ENCODE results near the gene STRIP1.
A peak's percentile ranks its signal among the peaks of the same experiment; 100 is the strongest.

Gene STRIP1

GRCh38 chr1:110060034-110060661 lies 25.7 kb downstream of the STRIP1 start:
- no peak for DNase-seq (ENCODE audit: low read depth, low spot score)
- Histone ChIP-seq H3K4me1 (ENCODE audit: control insufficient read depth, insufficient read depth, low read length) (no peaks in the 10 kb centered on the region), H3K27ac (ENCODE audit: low read length) (no peak overlapping the region), H3K36me3 (ENCODE audit: control insufficient read depth, insufficient read depth, low read length) (peaks cover 12% of the 10 kb centered on the region; the same call in 1 of the 2 replicates), H3K4me3 (ENCODE audit: low read length) (no peak overlapping the region), H3K27me3 (ENCODE audit: control insufficient read depth, insufficient read depth, low read length) (0 out of 2 replicates have a peak, but pooled peaks cover under 1% of the 10 kb centered on the region), H3K9me3 (ENCODE audit: control insufficient read depth, insufficient read depth, low read length) (no peaks in the 10 kb centered on the region)
- WGBS (ENCODE audit: insufficient coverage, insufficient read length): no CpG with 5 or more reads among the region's 9 CpGs

GRCh38 chr1:110060662-110061060 lies 26.2 kb downstream of the STRIP1 start:
- Histone ChIP-seq H3K27me3 (ENCODE audit: control insufficient read depth, insufficient read depth, low read length) (peaks cover 2% of the 10 kb centered on the region; the same call in 1 of the 2 replicates), H3K9me3 (ENCODE audit: control insufficient read depth, insufficient read depth, low read length) (no peaks in the 10 kb centered on the region), H3K36me3 (ENCODE audit: control insufficient read depth, insufficient read depth, low read length) (peaks cover 7% of the 10 kb centered on the region; the same call in 1 of the 2 replicates), H3K4me1 (ENCODE audit: control insufficient read depth, insufficient read depth, low read length) (no peaks in the 10 kb centered on the region), H3K4me3 (ENCODE audit: low read length) (no peak overlapping the region), H3K27ac (ENCODE audit: low read length) (no peak overlapping the region)
- no peak for DNase-seq (ENCODE audit: low read depth, low spot score)
- no CpG with 5 or more reads among the region's 7 CpGs for WGBS (ENCODE audit: insufficient coverage, insufficient read length)

GRCh38 chr1:110061341-110061740 lies 26.9 kb downstream of the STRIP1 start:
- no peak for DNase-seq (ENCODE audit: low read depth, low spot score)
- Histone ChIP-seq H3K36me3 (ENCODE audit: control insufficient read depth, insufficient read depth, low read length) (peaks cover 6% of the 10 kb centered on the region; the same call in 1 of the 2 replicates), H3K27me3 (ENCODE audit: control insufficient read depth, insufficient read depth, low read length) (peaks cover 6% of the 10 kb centered on the region; the same call in 1 of the 2 replicates), H3K27ac (ENCODE audit: low read length) (no peak overlapping the region), H3K4me3 (ENCODE audit: low read length) (no peak overlapping the region), H3K4me1 (ENCODE audit: control insufficient read depth, insufficient read depth, low read length) (no peaks in the 10 kb centered on the region), H3K9me3 (ENCODE audit: control insufficient read depth, insufficient read depth, low read length) (no peaks in the 10 kb centered on the region)
- no CpG with 5 or more reads among the region's 10 CpGs for WGBS (ENCODE audit: insufficient coverage, insufficient read length)

- no peak for DNase-seq (ENCODE audit: low read depth, low spot score)
- peaks cover 18% of the 10 kb centered on the region for H3K27me3 ChIP-seq (ENCODE audit: control insufficient read depth, insufficient read depth, low read length)
- H3K4me1 ChIP-seq (ENCODE audit: control insufficient read depth, insufficient read depth, low read length): no peaks in the 10 kb centered on the region; the same call in 1 of the 2 replicates
- H3K27ac ChIP-seq (ENCODE audit: low read length): no peak overlapping the region
- H3K36me3 ChIP-seq (ENCODE audit: control insufficient read depth, insufficient read depth, low read length): peaks cover under 1% of the 10 kb centered on the region; the same call in 1 of the 2 replicates
- H3K4me3 ChIP-seq (ENCODE audit: low read length): no peak overlapping the region
- H3K9me3 ChIP-seq (ENCODE audit: control insufficient read depth, insufficient read depth, low read length): no peaks in the 10 kb centered on the region
- WGBS (ENCODE audit: insufficient coverage, insufficient read length): no CpG with 5 or more reads among the region's 2 CpGs
Observed at GRCh38 chr1:110062612-110063011, 28.2 kb downstream of the STRIP1 start.

GRCh38 chr1:110063781-110064180 lies 29.4 kb downstream of the STRIP1 start:
- DNase-seq (ENCODE audit: low read depth, low spot score): no peak
- no peak overlapping the region for H3K4me3 ChIP-seq (ENCODE audit: low read length)
- WGBS (ENCODE audit: insufficient coverage, insufficient read length): no CpG with 5 or more reads among the region's 4 CpGs
- peaks cover 30% of the 10 kb centered on the region for H3K27me3 ChIP-seq (ENCODE audit: control insufficient read depth, insufficient read depth, low read length)
- no peaks in the 10 kb centered on the region for H3K9me3 ChIP-seq (ENCODE audit: control insufficient read depth, insufficient read depth, low read length)
- H3K27ac ChIP-seq (ENCODE audit: low read length): no peak overlapping the region
- H3K4me1 ChIP-seq (ENCODE audit: control insufficient read depth, insufficient read depth, low read length): no peaks in the 10 kb centered on the region; the same call in 1 of the 2 replicates
- no peaks in the 10 kb centered on the region; the same call in 1 of the 2 replicates for H3K36me3 ChIP-seq (ENCODE audit: control insufficient read depth, insufficient read depth, low read length)

- peaks cover 40% of the 10 kb centered on the region for H3K27me3 ChIP-seq (ENCODE audit: control insufficient read depth, insufficient read depth, low read length)
- H3K27ac ChIP-seq (ENCODE audit: low read length): no peak overlapping the region
- WGBS (ENCODE audit: insufficient coverage, insufficient read length): no CpG with 5 or more reads among the region's 18 CpGs
- H3K9me3 ChIP-seq (ENCODE audit: control insufficient read depth, insufficient read depth, low read length): no peaks in the 10 kb centered on the region
- H3K4me1 ChIP-seq (ENCODE audit: control insufficient read depth, insufficient read depth, low read length): peaks cover 4% of the 10 kb centered on the region
- no peaks in the 10 kb centered on the region for H3K36me3 ChIP-seq (ENCODE audit: control insufficient read depth, insufficient read depth, low read length)
- no peak overlapping the region for H3K4me3 ChIP-seq (ENCODE audit: low read length)
- DNase-seq (ENCODE audit: low read depth, low spot score): no peak
Observed at GRCh38 chr1:110064576-110065337, 30.3 kb downstream of the STRIP1 start.

GRCh38 chr1:110065841-110066240 lies 31.4 kb downstream of the STRIP1 start:
- DNase-seq (ENCODE audit: low read depth, low spot score): no peak
- Histone ChIP-seq H3K27me3 (ENCODE audit: control insufficient read depth, insufficient read depth, low read length) (peaks cover 49% of the 10 kb centered on the region), H3K4me3 (ENCODE audit: low read length) (no peak overlapping the region)

GRCh38 chr1:110067479-110067892 lies 33.1 kb downstream of the STRIP1 start:
- no peaks in the 10 kb centered on the region for H3K36me3 ChIP-seq (ENCODE audit: control insufficient read depth, insufficient read depth, low read length)
- no CpG with 5 or more reads among the region's 23 CpGs for WGBS (ENCODE audit: insufficient coverage, insufficient read length)

More at GRCh38 chr1:110065841-110066240, 31.4 kb downstream of the STRIP1 start:
- Histone ChIP-seq H3K9me3 (ENCODE audit: control insufficient read depth, insufficient read depth, low read length) (no peaks in the 10 kb centered on the region), H3K4me1 (ENCODE audit: control insufficient read depth, insufficient read depth, low read length) (peaks cover 5% of the 10 kb centered on the region), H3K27ac (ENCODE audit: low read length) (no peak overlapping the region), H3K36me3 (ENCODE audit: control insufficient read depth, insufficient read depth, low read length) (no peaks in the 10 kb centered on the region)
- no CpG with 5 or more reads among the region's 5 CpGs for WGBS (ENCODE audit: insufficient coverage, insufficient read length)

GRCh38 chr1:110067893-110068645 lies 33.6 kb downstream of the STRIP1 start:
- WGBS (ENCODE audit: insufficient coverage, insufficient read length): no CpG with 5 or more reads among the region's 68 CpGs
- H3K4me1 ChIP-seq (ENCODE audit: control insufficient read depth, insufficient read depth, low read length): peaks cover 5% of the 10 kb centered on the region
- H3K27ac ChIP-seq (ENCODE audit: low read length): no peak overlapping the region
- H3K36me3 ChIP-seq (ENCODE audit: control insufficient read depth, insufficient read depth, low read length): no peaks in the 10 kb centered on the region
- no peak for DNase-seq (ENCODE audit: low read depth, low spot score)
- H3K4me3 ChIP-seq (ENCODE audit: low read length): peak overlapping the region; percentile 16; the same call in 1 of the 2 replicates
- H3K27me3 ChIP-seq (ENCODE audit: control insufficient read depth, insufficient read depth, low read length): peaks cover 67% of the 10 kb centered on the region
- H3K9me3 ChIP-seq (ENCODE audit: control insufficient read depth, insufficient read depth, low read length): no peaks in the 10 kb centered on the region

More at GRCh38 chr1:110067479-110067892, 33.1 kb downstream of the STRIP1 start:
- Histone ChIP-seq H3K4me1 (ENCODE audit: control insufficient read depth, insufficient read depth, low read length) (peaks cover 5% of the 10 kb centered on the region), H3K27ac (ENCODE audit: low read length) (no peak overlapping the region), H3K27me3 (ENCODE audit: control insufficient read depth, insufficient read depth, low read length) (peaks cover 64% of the 10 kb centered on the region), H3K4me3 (ENCODE audit: low read length) (no peak overlapping the region; the same call in 1 of the 2 replicates), H3K9me3 (ENCODE audit: control insufficient read depth, insufficient read depth, low read length) (no peaks in the 10 kb centered on the region)
- DNase-seq (ENCODE audit: low read depth, low spot score): no peak
